Stimulated activated CD4-positive, alpha-beta T cell treated with anti-CD3 and anti-CD28 coated beads, Interleukin-2, amount 100 ng/mL, for 48 hours (primary cell): Measurements from ENCODE around the gene THRSP.
"Not testable (repeated sequence)": the region's sequence is repeated elsewhere in the genome, so short reads cannot be mapped to it uniquely, and the experiment has no call there.

Experiments
- DNase-seq, 2 donors: peaks; one replicate each; pipeline ENCODE4 v3.0.0-alpha.2; 2020

The THRSP gene

DNA sequence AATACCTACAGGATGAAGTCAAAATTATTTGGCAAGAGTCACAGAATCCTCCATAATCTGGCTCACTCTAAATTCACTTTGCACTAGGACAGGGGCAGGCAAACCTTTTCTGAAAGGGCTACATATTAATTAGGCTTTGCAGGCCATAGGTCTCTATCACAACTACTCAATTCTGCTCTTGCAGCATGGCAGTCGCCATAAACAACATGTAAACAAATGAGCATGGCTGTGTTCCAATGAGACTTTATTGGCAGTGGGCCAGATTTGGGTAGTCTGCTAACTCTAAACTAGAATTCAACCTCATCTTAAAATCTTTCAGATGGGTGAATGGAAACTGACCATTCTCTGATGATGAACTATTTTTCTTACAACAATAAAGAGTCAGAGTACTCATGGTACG lies 5.8 kb downstream of the THRSP start:
- DNase-seq: no peak

- no peak for DNase-seq
These were observed 7.0 kb downstream of the THRSP start for GRCh38 chr11:78070621-78071020.

GRCh38 chr11:78071717-78072116 lies 8.1 kb downstream of the THRSP start:
- no peak for DNase-seq

- DNase-seq: no peak
These were observed 8.8 kb downstream of the THRSP start for GRCh38 chr11:78072455-78072854.

DNA sequence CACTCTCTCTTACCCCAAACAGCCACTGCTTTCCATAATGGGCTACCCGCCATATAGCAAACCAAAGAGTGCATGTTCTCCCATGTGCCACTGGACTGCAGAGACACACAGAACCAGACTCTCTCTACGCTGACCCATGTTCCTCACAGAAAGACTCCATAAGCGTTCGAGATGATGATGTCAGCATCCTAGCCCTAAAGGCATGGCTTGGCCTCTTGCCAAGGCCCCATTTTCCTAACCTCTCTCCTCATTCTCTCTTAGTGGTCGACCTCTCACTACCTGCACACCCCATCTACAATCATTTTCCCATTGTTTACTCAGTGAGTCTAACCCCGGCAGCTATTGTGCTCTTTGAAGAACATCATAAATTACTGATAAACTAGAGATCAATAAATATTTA lies 11.1 kb downstream of the THRSP start:
- DNase-seq: no peak

DNA sequence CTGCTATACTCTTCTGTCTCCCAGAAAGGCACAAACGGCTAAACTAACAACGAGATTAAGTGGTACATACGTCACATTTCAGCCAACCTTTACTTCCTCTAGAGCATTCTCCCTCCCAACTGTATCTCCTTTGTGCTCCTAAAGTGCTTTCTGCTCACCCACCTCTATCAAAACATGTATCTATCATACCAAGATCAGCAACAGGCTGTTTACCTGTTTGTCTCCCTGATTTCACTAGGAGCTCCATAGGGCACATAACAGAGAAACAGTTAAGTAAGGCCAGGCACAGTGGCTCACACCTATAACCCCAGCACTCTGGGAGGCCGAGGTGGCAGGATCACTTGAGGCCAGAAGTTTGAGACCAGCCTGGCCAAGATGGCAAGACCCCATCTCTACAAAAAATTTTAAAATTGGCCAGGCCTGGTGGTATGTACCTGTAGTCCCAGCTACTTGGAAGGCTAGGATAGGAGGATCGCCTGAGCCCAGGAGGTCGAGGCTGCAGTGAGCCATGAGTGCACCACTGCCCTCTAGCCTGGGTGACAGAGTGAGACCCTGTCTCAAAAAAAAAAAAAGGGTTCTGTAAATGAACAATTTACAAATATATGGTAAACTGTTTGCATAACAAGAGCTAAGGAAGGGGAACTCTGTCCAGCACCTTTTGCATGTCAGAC lies 13.2 kb downstream of the THRSP start:
- no peak for DNase-seq

GRCh38 chr11:78077592-78077991 lies 13.9 kb downstream of the THRSP start:
- not testable (repeated sequence) for DNase-seq

DNA sequence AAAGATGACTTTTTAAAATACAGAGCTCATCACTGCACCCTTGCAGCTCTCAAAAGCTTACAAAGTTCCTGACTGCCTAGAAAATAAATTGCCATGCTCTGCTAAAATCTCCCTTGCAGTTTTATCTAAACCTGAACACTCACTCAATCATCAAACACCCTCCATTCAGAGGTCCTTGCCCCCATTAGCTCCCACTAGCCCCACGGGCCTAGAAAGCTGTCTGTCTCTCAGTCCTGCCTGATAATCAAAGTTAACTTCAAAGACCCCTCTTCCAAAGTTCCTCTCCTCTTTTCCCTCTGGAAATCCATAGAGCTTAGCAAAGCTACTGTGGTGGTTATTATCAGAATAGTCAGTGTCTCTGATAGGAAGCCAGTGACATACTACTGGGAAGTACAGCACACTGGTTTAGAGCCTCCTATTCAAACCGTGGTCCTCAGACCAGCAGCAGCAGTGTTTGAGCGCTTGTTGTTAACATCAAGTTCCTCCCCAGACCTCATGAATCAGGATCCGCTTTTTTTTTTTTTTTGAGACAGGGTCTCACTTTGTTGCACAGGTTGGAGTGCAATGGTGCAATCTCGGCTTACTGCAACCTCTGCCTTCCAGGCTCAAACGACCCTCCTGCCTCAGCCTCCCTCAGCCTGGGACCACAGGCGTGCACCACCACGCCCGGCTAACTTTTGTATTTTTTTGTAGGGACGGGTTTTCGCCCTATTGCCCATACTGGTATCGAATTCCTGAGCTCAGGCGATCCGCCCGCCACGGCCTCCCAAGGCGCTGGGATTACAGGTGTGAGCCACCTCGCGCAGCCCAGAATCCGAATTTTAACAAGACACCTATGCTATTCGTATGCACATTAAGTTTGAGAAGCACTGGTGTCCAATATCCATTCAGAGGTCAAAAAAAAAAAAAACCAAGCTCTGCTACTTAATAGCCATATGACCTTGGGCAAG lies 14.8 kb downstream of the THRSP start:
- no peak for DNase-seq

GRCh38 chr11:78079232-78080083 lies 15.8 kb downstream of the THRSP start, which contains the start of gene NDUFC2:
Gene NDUFC2 (minus strand): TSS chr11:78079862. CDS start chr11:78079744, 118 bp downstream.
- DNase-seq: peak; percentile 60

DNA sequence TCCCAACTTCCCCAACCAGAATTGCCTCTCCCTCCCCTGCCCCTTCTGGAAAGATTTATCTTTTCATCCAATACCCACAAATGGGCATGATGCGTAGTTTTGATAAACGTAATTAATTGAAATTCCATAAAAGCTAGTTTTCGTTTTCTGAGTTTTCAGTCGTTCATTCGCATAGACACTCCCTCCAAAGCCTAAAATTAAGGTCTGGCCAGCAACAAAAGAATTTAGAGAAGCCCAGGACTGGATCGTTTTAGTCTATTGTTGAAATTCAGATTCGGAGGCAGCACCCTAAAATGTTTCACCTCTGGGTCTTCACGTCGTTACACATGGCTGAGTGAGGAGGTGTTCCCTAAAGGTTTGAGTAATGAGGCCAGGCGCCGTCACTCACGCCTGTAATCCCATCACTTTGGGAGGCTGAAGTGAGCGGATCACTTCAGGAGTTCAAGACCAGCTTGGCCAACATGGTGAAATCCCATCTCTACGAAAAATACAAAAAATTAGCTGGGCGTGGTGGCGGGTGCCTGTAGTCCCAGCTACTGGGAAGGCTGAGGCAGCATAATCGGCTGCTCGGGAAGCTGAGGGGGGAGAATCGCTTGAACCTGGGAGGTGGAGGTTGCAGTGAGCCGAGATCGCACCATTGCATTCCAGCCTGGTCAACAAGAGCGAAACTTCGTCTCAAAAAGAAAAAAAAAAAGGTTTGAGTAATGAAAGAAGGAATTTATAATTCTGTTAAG lies 16.6 kb downstream of the THRSP start:
- DNase-seq: no peak

DNA sequence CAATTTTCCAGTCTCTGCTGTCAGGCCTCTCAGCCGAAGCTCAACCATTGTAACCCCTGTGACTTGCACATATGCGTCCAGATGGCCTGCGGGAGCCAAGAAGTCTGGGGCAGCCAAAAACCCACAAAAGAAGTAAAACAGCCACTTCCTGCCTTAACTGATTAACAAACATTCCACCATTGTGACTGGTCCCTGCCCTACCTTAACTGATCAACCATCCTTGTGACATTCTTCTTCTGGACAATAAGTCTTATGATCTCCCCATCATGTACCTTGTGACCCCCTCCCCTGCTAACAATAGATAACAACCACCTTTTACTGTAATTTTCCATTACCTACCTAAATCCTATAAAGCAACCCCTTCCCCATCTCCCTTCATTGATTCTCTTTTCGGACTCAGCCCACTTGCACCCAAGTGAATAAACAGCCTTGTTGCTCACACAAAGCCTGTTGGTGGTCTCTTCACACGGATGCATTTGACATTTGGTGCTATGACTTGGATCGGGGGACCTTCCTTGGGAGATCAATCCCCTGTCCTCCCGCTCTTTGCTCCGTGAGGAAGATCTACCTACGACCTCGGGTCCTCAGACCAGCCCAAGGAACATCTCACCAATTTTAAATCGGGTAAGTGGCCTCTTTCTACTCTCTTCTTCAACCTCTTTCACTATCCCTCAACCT lies 17.3 kb downstream of the THRSP start:
- no peak for DNase-seq

- DNase-seq: no peak
These were observed 17.9 kb downstream of the THRSP start for GRCh38 chr11:78081583-78081982.

- DNase-seq: no peak
These were observed 18.5 kb downstream of the THRSP start for GRCh38 chr11:78082146-78082545.

- no peak for DNase-seq
These were observed 19.4 kb downstream of the THRSP start for GRCh38 chr11:78083021-78083420.

DNA sequence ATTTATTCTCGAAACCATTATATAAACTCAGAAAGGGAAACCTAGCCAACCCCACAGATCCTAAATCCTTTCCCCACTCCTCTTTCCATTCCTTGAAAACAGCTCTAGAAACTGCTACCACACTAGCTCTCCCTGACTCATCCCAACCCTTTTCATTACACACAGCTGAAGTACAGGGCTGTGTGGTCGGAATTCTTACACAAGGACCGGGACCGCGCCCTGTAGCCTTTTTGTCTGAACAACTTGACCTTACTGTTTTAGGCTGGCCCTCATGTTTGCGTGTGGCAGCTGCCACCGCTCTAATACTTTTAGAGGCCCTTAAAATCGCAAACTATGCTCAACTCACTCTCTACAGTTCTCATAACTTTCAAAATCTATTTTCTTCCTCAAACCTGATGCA lies 20.8 kb downstream of the THRSP start:
- not testable (repeated sequence) for DNase-seq

- no peak for DNase-seq
These were observed 22.3 kb downstream of the THRSP start for GRCh38 chr11:78085972-78086371.

- not testable (repeated sequence) for DNase-seq
These were observed 22.9 kb downstream of the THRSP start for GRCh38 chr11:78086521-78087074.

- no peak for DNase-seq
These were observed 30.6 kb downstream of the THRSP start for GRCh38 chr11:78094250-78094649.

- DNase-seq: no peak
These were observed 34.2 kb downstream of the THRSP start for GRCh38 chr11:78097666-78098385.

DNA sequence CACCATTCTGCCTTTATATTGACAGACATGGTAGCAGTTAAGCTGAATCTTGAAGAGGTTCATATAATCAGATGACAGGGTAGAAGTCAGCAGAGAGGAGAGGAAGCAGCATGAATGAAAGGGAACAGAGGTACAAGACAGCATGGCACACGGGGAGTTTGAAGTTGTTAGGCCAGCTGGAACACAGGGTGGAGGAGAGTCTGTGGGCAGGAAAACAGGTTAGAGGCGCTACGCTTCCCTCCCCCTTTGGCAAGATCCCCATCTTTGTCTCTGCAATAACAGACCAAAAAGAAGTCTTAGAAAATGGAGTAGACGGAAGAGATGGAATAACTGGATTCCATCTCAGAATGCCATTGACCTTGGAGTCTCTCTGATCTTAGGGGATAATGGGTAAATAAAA lies 36.0 kb downstream of the THRSP start:
- no peak for DNase-seq

- DNase-seq: no peak
These were observed 36.6 kb downstream of the THRSP start for GRCh38 chr11:78100261-78100660.
